GM18511 (cell line): ENCODE results near the gene SRC.

Source experiments
- ATAC-seq: cut with Tn5 transposase; IDR thresholded peaks from one replicate; pipeline ENCODE4 v1.9.1; 2021; ENCODE audit warnings: mild to moderate bottlenecking, moderate library complexity; ENCODE audit not compliant: unreplicated experiment

The SRC gene

GRCh38 chr20:37314617-37315016, 31.3 kb upstream of the SRC start:
- ATAC-seq = no peak

- ATAC-seq = no peak
These were observed 30.9 kb upstream of the SRC start for GRCh38 chr20:37315021-37315451.

- peak; percentile 54 for ATAC-seq
These were observed 30.4 kb upstream of the SRC start for GRCh38 chr20:37315452-37316110.

GRCh38 chr20:37316116-37316774, 29.7 kb upstream of the SRC start:
- ATAC-seq = peak; percentile 82

GRCh38 chr20:37316775-37317170, 29.2 kb upstream of the SRC start:
- no peak for ATAC-seq

- ATAC-seq = no peak
These were observed 28.6 kb upstream of the SRC start for GRCh38 chr20:37317316-37317715.

GRCh38 chr20:37317994-37318640, 27.8 kb upstream of the SRC start:
- ATAC-seq = no peak

GRCh38 chr20:37319151-37319671, 26.7 kb upstream of the SRC start:
- ATAC-seq = no peak

DNA sequence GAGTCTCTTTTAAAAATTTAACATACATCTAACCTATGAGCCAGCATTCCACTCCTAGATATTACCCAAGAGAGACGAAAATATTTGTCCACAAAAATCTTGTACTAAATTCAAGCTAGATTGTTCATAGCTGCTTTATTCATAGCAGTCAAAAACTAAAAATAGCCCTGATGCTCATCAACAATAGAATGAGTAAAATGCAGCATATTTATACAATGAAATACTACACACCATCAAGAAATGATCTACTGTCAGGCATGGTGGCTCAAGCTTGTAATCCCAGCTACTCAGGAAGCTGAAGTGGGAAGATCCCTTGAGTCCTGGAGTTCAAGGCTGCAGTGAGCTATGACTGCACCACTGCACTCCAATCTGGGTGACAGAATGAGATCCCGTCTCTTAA, 22.0 kb upstream of the SRC start:
- ATAC-seq = no peak

- no peak for ATAC-seq
These were observed 20.7 kb upstream of the SRC start for GRCh38 chr20:37325206-37325605.

DNA sequence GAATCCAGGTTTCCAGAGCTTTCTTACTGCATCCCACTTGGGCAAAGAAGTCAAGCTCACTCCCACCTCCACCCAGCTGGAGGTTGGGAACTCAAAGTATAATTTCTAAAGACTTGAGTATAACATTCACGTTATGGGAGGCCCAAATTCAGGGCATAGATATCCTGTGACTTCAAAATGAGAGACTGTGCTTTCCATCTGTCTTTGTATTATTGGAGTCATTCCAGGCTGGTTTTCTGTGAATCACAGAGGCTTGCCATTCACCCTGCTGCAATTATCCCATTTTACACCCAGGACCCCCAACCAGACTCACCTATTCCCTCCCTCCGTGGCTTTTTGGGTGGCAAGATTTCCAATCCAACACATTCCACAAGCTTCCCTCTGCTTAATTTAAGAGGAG, 19.3 kb upstream of the SRC start:
- ATAC-seq = no peak

- ATAC-seq = no peak
These were observed 18.2 kb upstream of the SRC start for GRCh38 chr20:37327748-37328147.

GRCh38 chr20:37328149-37328945, 17.6 kb upstream of the SRC start:
- no peak for ATAC-seq

- no peak for ATAC-seq
These were observed 16.3 kb upstream of the SRC start for GRCh38 chr20:37329481-37330165.

- ATAC-seq = no peak
These were observed 15.6 kb upstream of the SRC start for GRCh38 chr20:37330316-37330715.

- no peak for ATAC-seq
These were observed 14.7 kb upstream of the SRC start for GRCh38 chr20:37331060-37331857.

DNA sequence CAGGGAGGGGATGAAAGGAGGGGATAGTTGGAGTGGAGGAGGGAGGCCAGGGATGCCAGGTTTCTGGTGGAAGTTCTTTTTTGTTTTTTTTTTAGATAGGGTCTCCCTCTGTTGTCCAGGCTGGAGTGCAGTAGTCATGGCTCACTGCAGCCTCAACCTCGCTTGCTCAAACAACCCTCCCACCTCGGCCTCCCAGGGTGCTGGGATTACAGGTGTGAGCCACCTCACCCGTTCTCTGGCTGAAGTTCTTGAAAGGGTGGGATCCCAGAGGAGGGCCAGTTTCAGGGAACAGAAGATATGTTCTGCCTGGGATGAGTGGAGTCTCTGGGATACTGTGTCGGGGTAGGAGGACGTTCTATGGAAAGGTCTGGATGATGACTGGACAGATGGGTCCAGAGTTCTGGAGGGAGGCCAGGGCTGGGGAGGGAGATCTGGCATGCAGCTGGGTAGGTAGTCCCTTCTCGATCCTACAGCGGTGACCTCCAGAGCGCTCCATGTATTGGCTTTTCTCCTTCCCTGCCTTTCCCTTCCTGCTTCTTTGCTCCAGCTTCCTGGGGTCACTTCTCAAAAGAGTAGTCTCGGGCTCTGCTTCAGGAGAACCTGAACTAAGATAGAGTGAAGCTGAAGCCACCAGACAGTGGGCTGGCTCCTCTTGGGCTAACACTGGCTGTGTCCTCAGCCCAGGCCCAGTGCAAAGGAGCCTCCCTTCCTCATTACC, 12.7 kb upstream of the SRC start:
- no peak for ATAC-seq

GRCh38 chr20:37333848-37334318, 12.1 kb upstream of the SRC start:
- ATAC-seq = no peak

DNA sequence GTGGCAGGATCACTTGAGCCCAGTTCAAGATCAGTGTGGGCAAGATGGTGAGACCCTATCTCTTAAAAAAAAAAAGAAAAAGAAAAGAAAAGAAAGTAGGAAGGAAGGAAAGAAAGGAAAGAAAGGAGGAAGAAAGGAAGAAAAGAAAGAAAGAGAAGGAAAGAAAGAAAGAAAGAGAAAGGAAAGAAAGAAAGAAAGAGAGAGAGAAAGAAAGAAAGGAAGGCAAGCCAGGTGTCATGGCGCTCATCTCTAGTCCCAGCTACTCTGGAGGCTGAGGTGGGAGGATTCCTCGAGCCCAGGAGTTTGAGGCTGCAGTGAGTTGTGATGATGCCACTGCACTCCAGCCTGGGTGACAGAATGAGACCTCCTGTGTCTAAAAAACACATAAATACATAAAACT, 11.5 kb upstream of the SRC start:
- no peak for ATAC-seq
